Activated CD4-positive, alpha-beta memory T cell treated with anti-CD3 and anti-CD28 coated beads, Interleukin-2, amount 10 ng/mL, durations not matched to agents 7 days and 5 days (primary cell): ENCODE data around the gene PRKAG3. TPM values are rescaled to one million over a fixed set of nuclear protein-coding genes. Genes with fewer than 3 reads are reported as not detected.

Source experiments
- CTCF ChIA-PET: fragments of 350-600 bp; sonication (Branson Sonifier 250); formaldehyde crosslinking; loops from one replicate; lab custom pipeline; 2021; ENCODE audit warnings: antibody characterized with exemption, inconsistent platforms; lab: Charles Lee
- POLR2A ChIA-PET: fragments of 350-600 bp; sonication (Branson Sonifier 250); formaldehyde crosslinking; loops from one replicate; lab custom pipeline; 2021; ENCODE audit warnings: antibody characterized with exemption; lab: Charles Lee
- DNase-seq: peaks from one replicate; pipeline ENCODE4 v3.0.0-alpha.2; 2020
- H3K27ac Mint-ChIP-seq: one replicate; pipeline ENCODE4 v1.8.0; 2021; ENCODE audit warnings: mild to moderate bottlenecking, mixed read lengths
- H3K27me3 Mint-ChIP-seq: one replicate; pipeline ENCODE4 v1.8.0; 2021; ENCODE audit warnings: mixed read lengths
- H3K36me3 Mint-ChIP-seq: one replicate; pipeline ENCODE4 v1.8.0; 2021; ENCODE audit warnings: low read depth, mixed read lengths
- H3K4me1 Mint-ChIP-seq: one replicate; pipeline ENCODE4 v1.8.0; 2021; ENCODE audit warnings: mixed read lengths
- H3K4me3 Mint-ChIP-seq: one replicate; pipeline ENCODE4 v1.8.0; 2021; ENCODE audit warnings: mild to moderate bottlenecking, mixed read lengths
- H3K9me3 Mint-ChIP-seq: one replicate; pipeline ENCODE4 v1.8.0; 2021; ENCODE audit warnings: mixed read lengths
- total RNA-seq, 2 experiments: library from RNA; stranded (reverse); gene quantifications; one replicate each; pipeline ENCODE4 v1.2.3, GENCODE V29; 2021

Gene PRKAG3
- total RNA-seq, 2 experiments from 2014 or later, result not detected

DNA sequence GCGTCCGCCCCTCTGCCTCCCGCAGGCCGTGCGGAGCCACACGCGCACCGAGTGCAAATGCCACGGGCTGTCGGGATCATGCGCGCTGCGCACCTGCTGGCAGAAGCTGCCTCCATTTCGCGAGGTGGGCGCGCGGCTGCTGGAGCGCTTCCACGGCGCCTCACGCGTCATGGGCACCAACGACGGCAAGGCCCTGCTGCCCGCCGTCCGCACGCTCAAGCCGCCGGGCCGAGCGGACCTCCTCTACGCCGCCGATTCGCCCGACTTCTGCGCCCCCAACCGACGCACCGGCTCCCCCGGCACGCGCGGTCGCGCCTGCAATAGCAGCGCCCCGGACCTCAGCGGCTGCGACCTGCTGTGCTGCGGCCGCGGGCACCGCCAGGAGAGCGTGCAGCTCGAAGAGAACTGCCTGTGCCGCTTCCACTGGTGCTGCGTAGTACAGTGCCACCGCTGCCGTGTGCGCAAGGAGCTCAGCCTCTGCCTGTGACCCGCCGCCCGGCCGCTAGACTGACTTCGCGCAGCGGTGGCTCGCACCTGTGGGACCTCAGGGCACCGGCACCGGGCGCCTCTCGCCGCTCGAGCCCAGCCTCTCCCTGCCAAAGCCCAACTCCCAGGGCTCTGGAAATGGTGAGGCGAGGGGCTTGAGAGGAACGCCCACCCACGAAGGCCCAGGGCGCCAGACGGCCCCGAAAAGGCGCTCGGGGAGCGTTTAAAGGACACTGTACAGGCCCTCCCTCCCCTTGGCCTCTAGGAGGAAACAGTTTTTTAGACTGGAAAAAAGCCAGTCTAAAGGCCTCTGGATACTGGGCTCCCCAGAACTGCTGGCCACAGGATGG, 42.0 kb upstream of the PRKAG3 start:
- CTCF ChIA-PET, result interaction anchor here (1.5 to 11.8 kb wide), 3 partner anchors 13 to 22 kb away, joined by 4 to 387 read pairs (median 6); no protein-coding TSS in a partner anchor
- Mint-ChIP-seq H3K4me1 (peaks cover 14% of the 10 kb centered on the region), H3K9me3 (no peaks in the 10 kb centered on the region), H3K36me3 (no peaks in the 10 kb centered on the region), H3K27ac (no peak overlapping the region), H3K4me3 (no peak overlapping the region), H3K27me3 (peaks cover 74% of the 10 kb centered on the region)
- no peak for DNase-seq
- POLR2A ChIA-PET, result interaction anchor here (11.3 kb wide), 1 partner anchor 22 kb away, joined by 101 read pairs; no protein-coding TSS in a partner anchor

DNA sequence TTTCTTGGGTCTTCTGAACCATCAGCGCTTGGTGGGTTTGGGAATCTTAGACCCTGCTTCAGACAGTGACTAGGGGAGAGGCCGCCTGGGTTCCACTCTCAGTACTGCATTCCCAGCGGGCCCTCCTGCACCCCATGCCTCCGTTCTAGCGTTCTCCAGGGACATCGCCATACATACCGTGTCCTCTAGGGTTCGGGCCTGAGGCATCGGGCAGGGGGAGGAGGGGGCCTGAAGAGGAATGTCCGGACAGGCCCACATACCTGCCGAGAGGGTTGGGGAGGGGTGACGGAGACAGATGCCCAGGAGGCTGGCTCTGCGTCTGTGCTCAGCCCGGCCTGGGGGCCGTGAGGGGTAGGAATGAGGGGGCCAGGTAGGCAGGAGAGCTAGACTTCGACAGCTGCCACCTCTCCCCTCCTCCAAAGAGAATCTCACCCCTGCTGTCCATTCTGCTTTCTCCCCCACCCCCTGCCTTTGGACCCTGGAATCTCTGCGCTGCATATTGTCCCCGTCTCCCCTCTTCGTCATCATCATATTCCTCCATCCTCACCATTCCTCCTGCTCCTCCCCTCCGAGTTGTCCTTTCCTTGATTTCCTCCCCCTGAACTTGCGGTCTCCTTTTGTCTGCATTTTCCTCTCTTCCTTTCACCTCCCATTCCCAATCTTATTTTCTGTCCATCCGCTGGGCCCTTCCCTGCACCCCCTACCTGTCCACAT, 41.2 kb upstream of the PRKAG3 start:
- DNase-seq, result no peak
- Mint-ChIP-seq H3K27ac (no peak overlapping the region), H3K4me3 (no peak overlapping the region), H3K9me3 (no peaks in the 10 kb centered on the region), H3K27me3 (peaks cover 74% of the 10 kb centered on the region), H3K4me1 (peaks cover 14% of the 10 kb centered on the region), H3K36me3 (no peaks in the 10 kb centered on the region)
- POLR2A ChIA-PET, result interaction anchor here (2.1 to 11.3 kb wide), 2 partner anchors 11 to 22 kb away, joined by 4 to 101 read pairs; no protein-coding TSS in a partner anchor
- CTCF ChIA-PET, result interaction anchor here (2.1 to 11.8 kb wide), 2 partner anchors 15 to 23 kb away, joined by 6 to 387 read pairs; no protein-coding TSS in a partner anchor

DNA sequence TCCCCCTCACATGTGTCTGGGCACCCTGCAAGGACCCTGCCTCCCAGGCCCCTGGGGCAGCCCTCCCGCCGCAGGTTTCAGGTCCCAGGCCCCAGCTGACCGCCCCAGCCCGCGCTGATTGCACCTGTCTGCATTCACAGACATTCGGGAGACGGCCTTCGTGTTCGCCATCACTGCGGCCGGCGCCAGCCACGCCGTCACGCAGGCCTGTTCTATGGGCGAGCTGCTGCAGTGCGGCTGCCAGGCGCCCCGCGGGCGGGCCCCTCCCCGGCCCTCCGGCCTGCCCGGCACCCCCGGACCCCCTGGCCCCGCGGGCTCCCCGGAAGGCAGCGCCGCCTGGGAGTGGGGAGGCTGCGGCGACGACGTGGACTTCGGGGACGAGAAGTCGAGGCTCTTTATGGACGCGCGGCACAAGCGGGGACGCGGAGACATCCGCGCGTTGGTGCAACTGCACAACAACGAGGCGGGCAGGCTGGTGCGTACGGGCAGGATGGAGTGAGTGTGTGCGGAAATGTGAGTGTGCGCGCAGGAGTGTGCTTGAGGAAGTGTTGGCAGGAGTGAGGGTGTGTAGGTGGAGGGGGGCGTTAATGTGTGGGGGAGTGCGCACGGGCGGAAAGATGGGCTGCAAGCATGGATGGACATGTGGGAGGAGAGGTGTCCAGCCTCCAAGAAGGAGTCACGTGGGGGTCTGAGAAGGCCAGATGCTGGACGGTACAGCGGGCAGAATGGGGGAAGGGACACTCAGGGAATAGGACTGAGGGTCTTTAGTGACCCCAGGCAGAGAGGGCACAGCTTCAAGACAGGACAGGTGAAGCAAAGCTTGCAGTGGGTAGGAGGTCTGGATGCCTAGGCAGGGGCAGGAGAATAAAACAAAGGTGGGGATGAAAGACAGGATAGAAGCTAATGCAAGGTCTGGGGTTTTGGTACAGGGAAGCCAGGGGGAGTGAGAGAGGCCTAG, 40.0 kb upstream of the PRKAG3 start:
- Mint-ChIP-seq H3K9me3 (no peaks in the 10 kb centered on the region), H3K27me3 (peaks cover 81% of the 10 kb centered on the region), H3K4me3 (no peak overlapping the region), H3K36me3 (no peaks in the 10 kb centered on the region), H3K27ac (no peak overlapping the region), H3K4me1 (peaks cover 14% of the 10 kb centered on the region)
- POLR2A ChIA-PET, result interaction anchor here (2.1 to 11.3 kb wide), 2 partner anchors 12 to 24 kb away, joined by 4 to 101 read pairs; no protein-coding TSS in a partner anchor
- CTCF ChIA-PET, result interaction anchor here (1.2 to 11.8 kb wide), 2 partner anchors 24 to 109 kb away, joined by 3 to 387 read pairs; no protein-coding TSS in a partner anchor
- no peak for DNase-seq

DNA sequence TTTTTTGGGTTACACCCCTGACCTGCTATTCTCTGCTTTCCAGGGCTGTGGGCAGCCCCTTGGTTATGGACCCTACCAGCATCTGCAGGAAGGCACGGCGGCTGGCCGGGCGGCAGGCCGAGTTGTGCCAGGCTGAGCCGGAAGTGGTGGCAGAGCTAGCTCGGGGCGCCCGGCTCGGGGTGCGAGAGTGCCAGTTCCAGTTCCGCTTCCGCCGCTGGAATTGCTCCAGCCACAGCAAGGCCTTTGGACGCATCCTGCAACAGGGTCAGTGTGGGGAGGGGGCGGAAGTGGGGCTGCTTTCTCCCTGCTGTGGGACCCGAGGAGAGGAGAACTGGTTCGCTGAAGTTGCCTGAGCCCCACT, 39.4 kb upstream of the PRKAG3 start:
- POLR2A ChIA-PET, result interaction anchor here (2.1 kb wide), 1 partner anchor 13 kb away, joined by 4 read pairs; no protein-coding TSS in a partner anchor
- Mint-ChIP-seq H3K27me3 (peaks cover 79% of the 10 kb centered on the region), H3K4me3 (no peak overlapping the region), H3K27ac (no peak overlapping the region), H3K4me1 (peaks cover 14% of the 10 kb centered on the region), H3K9me3 (no peaks in the 10 kb centered on the region), H3K36me3 (no peaks in the 10 kb centered on the region)
- DNase-seq, result no peak
- CTCF ChIA-PET, result interaction anchor here (1.2 to 2.0 kb wide), 2 partner anchors 27 to 109 kb away, joined by 3 to 15 read pairs; no protein-coding TSS in a partner anchor

GRCh38 chr2:218869064-218869463, 37.5 kb upstream of the PRKAG3 start:
- ChIA-PET CTCF (interaction anchor here (2.0 kb wide), 1 partner anchor 29 kb away, joined by 15 read pairs; no protein-coding TSS in a partner anchor), POLR2A (no interaction called here)
- peaks cover 63% of the 10 kb centered on the region for H3K27me3 Mint-ChIP-seq
- no peak for DNase-seq
- H3K4me3 Mint-ChIP-seq, result no peak overlapping the region
- no peaks in the 10 kb centered on the region for H3K9me3 Mint-ChIP-seq
- no peak overlapping the region for H3K27ac Mint-ChIP-seq
- H3K36me3 Mint-ChIP-seq, result no peaks in the 10 kb centered on the region
- H3K4me1 Mint-ChIP-seq, result peaks cover 14% of the 10 kb centered on the region

- POLR2A ChIA-PET, result no interaction called here
- Mint-ChIP-seq H3K27me3 (peaks cover 64% of the 10 kb centered on the region), H3K4me1 (peaks cover 12% of the 10 kb centered on the region), H3K36me3 (no peaks in the 10 kb centered on the region), H3K4me3 (no peak overlapping the region), H3K27ac (no peak overlapping the region), H3K9me3 (no peaks in the 10 kb centered on the region)
- CTCF ChIA-PET, result no interaction called here
- DNase-seq, result no peak
Observed at GRCh38 chr2:218867900-218868299, 36.3 kb upstream of the PRKAG3 start.

DNA sequence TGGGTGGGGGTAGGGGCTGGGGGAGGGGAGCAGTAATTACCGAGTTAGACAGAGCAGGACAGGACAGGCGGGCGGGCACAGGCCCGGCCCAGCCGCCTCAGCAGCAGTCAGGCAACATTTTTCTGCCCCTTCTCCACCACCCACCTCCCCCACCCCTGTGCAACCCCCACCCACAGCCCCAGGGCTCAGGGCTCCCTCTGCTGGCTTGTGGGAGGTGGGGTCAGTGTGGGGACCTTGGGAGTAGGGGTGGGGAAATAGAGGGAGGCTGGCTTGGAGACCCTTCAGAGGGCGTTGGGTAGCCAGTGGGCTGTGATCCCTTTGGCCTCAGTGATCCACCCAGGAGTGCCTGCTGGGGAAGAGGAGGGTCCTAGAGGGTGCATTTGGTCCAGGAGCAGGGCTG, 34.4 kb upstream of the PRKAG3 start:
- Mint-ChIP-seq H3K27me3 (peaks cover 64% of the 10 kb centered on the region), H3K4me3 (no peak overlapping the region), H3K4me1 (peaks cover 5% of the 10 kb centered on the region), H3K9me3 (no peaks in the 10 kb centered on the region), H3K36me3 (no peaks in the 10 kb centered on the region), H3K27ac (no peak overlapping the region)
- CTCF ChIA-PET, result no interaction called here
- POLR2A ChIA-PET, result no interaction called here
- DNase-seq, result no peak

GRCh38 chr2:218865396-218865795, 33.8 kb upstream of the PRKAG3 start:
- no peak overlapping the region for H3K4me3 Mint-ChIP-seq
- no peaks in the 10 kb centered on the region for H3K36me3 Mint-ChIP-seq
- no peak overlapping the region for H3K27ac Mint-ChIP-seq
- H3K4me1 Mint-ChIP-seq, result peaks cover under 1% of the 10 kb centered on the region
- POLR2A ChIA-PET, result no interaction called here
- CTCF ChIA-PET, result interaction anchor here (0.6 kb wide), 1 partner anchor 818 kb away, joined by 3 read pairs; no protein-coding TSS in a partner anchor
- H3K27me3 Mint-ChIP-seq, result peaks cover 64% of the 10 kb centered on the region
- no peaks in the 10 kb centered on the region for H3K9me3 Mint-ChIP-seq
- DNase-seq, result no peak

GRCh38 chr2:218863021-218863520, 31.5 kb upstream of the PRKAG3 start:
- no peak for DNase-seq
- Mint-ChIP-seq H3K27me3 (peaks cover 60% of the 10 kb centered on the region), H3K4me3 (no peak overlapping the region), H3K36me3 (no peaks in the 10 kb centered on the region), H3K4me1 (peaks cover 5% of the 10 kb centered on the region), H3K9me3 (no peaks in the 10 kb centered on the region), H3K27ac (no peak overlapping the region)
- CTCF ChIA-PET, result interaction anchor here (0.9 to 1.5 kb wide), 4 partner anchors 9 to 35 kb away, joined by 3 to 4 read pairs (median 4); no protein-coding TSS in a partner anchor
- POLR2A ChIA-PET, result no interaction called here

DNA sequence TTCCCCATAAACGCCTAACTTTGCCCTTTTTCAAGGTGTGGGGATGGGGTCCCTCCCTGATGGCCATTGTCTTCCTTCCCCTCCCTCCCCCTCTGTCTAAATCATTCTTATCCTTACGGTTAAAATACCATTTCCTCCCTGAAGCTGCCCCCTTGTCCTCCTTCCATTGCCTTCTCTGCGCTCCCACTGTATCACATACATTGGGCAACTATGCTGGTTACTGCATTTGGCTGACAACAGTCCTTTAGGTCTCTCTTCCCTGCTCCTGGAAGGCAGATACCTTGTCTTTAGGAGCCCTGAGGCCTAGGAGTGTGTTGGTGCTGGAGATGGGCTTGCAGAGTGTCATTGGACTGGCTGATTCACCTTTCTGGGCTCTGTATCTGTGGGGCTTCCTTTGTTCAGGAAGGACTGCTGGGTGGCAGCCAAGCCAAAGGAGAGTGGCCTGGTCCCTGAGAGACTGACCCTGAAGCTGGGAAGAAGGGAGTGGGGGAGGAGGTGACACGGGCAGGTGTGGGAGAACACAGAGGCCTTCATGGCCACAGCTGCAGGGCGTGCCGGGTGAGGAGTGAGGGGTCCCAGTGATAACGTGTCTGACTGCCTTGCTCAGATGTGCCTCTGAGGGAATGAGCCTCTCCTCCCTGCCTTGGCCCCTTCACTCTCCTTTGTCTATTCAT, 30.2 kb upstream of the PRKAG3 start:
- no peak for DNase-seq
- Mint-ChIP-seq H3K4me3 (no peak overlapping the region), H3K4me1 (peaks cover 5% of the 10 kb centered on the region), H3K27me3 (peaks cover 63% of the 10 kb centered on the region), H3K36me3 (no peaks in the 10 kb centered on the region), H3K27ac (no peak overlapping the region), H3K9me3 (no peaks in the 10 kb centered on the region)
- ChIA-PET POLR2A (no interaction called here), CTCF (interaction anchor here (1.5 kb wide), 1 partner anchor 36 kb away, joined by 6 read pairs; no protein-coding TSS in a partner anchor)

- POLR2A ChIA-PET, result no interaction called here
- Mint-ChIP-seq H3K4me3 (no peak overlapping the region), H3K4me1 (peaks cover 5% of the 10 kb centered on the region), H3K27me3 (peaks cover 68% of the 10 kb centered on the region), H3K36me3 (no peaks in the 10 kb centered on the region), H3K9me3 (no peaks in the 10 kb centered on the region), H3K27ac (no peak overlapping the region)
- DNase-seq, result no peak
- CTCF ChIA-PET, result interaction anchor here (1.2 to 1.5 kb wide), 2 partner anchors 13 to 37 kb away, joined by 4 to 6 read pairs; no protein-coding TSS in a partner anchor
Observed at GRCh38 chr2:218860950-218861381, 29.4 kb upstream of the PRKAG3 start.
